GM19035 (cell line): ENCODE results near the gene SIPA1L3.

Experiments
- ATAC-seq: cut with Tn5 transposase; IDR thresholded peaks from one replicate; pipeline ENCODE4 v1.9.1; 2021; ENCODE audit not compliant: unreplicated experiment

The SIPA1L3 gene

DNA sequence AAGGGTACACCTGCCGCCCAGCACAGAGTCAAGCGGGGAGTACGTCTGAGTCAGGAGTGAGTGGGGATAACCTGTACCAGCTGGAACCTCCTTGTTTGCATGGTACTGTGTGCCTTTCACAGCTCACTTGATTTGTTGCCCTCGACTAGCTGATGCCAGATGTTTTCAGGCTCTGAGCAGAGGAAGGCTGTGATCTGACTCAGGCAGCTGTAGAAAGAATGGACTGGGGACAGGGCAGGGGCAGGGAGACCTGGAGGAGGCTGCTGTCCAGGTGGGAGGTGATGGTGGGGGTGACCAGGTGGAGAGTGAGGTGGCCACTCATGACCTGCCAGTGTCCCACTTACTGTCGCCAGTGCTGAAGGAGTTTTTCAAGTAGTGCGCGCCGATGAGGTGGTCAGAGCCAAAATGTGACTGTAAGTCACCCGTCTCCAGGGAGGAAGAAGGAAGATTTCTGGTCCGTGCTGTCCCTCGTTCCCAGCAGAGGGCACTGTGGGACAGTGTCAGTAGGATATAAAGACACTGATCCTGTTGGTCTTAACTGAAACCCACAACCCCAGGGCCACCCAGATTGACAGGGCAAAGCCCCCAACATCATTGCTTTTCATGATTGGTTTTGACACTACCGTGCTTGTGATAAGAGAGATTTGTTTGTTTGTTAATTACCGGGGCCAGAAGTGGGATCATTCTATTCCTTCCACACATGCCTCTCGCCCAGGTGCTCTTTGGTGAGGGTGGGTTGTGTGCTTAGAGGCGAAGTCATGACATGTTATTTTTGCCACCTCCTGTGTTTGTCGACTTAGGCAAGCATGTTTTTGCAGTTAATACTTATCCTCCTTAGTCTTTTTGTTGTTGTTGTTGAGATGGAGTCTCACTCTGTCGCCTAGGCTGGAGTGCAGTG is 188.7 kb downstream of the SIPA1L3 start:
- no peak for ATAC-seq

DNA sequence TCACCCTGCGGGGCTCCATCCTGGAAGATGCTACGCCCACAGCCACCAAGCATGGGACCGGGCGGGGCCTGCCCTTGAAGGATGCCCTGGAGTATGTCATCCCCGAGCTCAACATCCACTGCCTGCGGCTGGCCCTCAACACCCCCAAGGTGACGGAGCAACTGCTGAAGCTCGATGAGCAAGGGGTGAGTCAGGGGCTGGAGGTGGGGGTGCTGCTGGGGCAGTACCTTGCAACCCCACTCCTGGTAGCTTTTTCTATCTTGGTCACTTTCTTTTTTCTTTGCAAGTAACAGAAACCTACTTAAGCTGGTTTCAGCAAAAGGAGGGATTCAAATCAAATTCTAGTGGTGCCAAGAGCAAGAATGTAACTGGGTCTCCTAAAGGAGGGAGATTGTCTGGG is 193.0 kb downstream of the SIPA1L3 start:
- no peak for ATAC-seq

DNA sequence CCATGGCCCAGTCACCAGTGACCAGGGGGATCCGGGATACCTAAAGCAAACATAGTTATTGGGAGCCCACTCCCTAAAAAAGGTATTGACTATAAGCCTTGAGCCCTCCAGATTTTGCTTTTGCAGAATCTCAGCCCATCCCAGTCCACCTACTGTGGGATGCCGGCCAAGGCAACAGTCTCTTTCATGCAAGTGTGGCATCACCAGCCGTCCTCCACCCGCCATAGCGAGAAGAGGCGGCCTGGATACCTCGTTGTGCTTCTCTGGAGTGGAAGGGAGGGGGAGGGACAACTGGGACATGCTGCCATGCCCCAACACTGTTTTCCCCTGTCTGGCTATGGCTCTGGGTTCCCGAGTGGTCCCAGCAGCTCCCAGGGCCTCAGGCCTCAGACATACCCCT is 193.6 kb downstream of the SIPA1L3 start:
- no peak for ATAC-seq

DNA sequence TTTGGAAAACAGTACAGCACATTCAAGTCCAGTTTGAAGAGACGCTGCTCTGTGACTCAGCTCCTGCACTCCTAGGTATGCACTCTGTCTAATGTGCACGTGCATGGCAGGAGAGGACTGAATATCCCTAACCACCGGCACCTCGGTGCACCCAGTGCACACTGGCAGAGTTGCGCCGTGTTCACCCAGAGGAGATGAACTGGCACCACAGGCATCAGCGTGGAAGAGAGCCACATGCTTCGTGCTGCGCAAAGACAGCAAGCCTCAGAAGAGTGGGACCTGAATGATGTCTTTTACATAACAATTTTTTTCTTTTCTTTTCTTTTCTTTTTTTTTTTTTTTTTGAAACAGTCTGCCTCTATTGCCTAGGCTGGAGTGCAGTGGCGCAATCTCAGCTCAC is 194.7 kb downstream of the SIPA1L3 start:
- no peak for ATAC-seq

DNA sequence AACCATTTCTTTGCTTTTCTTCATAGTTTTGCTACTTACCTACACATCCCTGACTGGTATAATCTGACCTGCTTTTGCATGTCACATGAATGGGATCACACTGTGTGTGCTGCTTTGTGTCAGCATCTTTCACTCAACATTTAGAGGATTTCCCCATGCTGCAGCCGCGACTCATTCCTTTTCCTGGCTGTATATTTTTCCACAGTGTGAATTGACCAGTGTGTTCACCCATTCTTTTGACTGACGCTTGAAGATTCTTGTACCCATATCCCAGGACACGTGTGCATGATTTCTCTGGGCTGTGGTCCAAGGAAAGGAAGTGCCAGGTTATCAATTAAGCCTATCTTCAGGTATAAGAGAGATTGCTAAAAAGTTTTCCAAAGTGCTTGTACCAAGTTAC is 198.6 kb downstream of the SIPA1L3 start:
- ATAC-seq = no peak

DNA sequence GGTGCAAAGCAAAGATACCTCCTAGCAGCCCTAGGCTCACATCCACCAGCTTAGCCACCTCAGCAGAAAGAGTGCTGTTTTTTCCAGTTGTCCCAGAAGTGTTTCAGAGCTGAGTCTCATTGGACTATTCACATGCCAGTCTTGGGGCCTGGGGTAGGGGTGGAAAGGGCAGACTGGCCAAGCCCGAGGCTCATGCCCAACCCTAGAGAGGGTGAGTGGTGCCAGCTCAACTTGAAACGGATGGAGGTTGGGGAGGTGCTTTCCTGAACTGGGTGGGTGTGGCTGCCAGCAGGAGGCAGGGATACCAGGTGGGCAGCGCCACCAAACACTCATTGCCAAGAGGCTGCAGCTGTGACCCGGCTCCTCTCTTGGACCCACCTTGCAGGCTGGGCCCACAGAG is 200.1 kb downstream of the SIPA1L3 start:
- no peak for ATAC-seq

DNA sequence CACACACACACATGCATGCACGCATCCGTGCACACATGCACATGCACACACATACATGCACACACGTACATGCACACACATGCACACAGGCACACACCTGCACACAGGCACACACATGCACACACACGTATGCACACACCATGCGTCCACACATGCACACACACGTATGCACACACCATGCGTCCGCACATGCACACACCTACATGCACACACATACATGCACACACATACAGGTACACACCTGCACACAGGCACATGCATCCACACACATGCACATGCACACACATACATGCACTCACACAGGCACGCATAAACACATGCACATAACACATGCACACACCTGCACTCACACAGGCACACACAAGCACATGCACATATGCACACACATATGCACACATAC is 204.9 kb downstream of the SIPA1L3 start:
- no peak for ATAC-seq

DNA sequence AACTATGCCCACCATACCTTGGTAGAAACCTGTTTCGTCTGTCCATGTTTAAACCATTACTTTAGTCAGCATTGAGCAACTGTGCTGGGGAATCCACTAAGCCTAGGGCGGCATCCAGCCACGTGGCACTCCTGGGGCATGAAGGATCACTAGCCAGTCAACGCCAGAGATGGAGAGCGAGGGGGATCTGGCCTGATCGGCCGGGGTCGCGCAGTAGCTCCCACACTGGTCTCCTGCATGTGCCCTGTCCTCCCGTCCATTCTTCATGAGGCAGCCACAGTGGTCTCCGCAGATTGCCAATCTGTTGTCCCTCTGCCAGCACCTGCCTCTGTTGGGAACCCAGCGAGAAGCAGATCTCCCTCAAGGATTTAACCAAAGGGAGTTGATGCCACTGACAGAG is 207.6 kb downstream of the SIPA1L3 start:
- ATAC-seq = no peak

DNA sequence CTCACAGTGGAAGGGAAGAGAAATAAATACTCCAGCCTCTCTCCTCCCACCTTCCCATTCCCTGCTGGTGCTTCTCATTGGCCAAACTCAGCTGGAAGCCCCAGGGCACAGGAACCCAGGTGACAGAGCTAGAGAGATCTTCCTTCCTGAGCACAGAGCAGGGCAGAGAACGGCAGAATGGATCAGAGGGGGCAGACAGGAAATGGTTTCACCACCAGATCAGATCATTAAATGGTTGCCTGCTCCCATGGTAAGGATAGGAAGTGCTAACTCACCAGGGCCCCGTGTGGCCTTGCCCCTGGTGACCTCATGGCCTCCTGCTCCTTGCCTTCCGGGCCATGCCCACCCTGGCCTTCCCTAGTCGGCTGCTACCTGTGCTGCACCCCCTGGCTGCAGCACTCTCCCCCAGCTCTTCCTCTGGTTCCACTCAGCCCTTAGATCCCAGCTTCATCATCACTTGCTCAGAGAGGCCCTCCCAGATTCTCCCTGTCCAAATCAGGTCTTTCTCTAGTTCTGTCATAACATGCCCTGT is 208.3 kb downstream of the SIPA1L3 start:
- no peak for ATAC-seq

DNA sequence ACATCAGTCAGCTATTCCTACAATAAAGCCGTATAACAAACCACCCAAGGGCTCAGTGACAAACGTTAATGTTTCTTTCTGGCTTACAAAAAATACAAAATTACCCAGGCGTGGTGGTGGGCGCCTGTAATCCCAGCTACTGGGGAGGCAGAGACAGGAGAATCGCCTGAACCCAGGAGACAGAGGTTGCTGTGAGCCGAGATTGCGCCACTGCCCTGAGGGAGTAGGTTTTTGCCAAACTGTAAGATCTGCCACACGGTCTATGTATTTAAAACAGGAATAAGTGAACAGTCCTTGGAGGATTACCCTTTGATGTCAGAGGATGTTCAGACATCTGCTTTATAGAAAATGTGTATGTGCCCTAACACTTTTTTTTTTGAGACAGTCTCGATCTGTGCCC is 211.2 kb downstream of the SIPA1L3 start:
- no peak for ATAC-seq

DNA sequence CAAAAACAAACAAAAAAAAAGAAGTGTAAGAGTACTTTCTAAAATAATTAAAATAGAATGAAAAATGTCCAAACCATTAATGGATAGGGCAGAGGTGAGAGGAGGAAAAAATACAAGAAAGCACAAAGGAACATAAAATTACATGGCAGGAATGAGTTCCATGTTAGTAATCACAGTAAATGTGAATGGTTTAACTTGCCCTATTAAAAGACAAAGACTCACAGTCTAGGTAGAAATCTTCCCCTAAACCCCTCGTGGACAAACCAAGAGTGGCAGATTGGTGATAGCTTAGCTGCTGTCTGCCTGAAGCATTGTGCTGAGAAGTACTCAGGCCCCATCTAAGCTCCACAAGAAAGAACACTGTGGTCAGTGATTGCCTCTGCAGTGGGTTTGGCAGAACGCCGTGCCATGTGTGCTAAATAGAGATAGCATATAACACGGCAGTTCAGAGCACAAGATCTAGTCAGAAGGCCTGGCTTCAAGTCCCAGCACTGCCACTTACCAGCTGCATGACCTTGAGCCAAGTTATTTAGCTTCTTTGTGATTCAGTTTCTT is 213.5 kb downstream of the SIPA1L3 start:
- ATAC-seq = no peak

DNA sequence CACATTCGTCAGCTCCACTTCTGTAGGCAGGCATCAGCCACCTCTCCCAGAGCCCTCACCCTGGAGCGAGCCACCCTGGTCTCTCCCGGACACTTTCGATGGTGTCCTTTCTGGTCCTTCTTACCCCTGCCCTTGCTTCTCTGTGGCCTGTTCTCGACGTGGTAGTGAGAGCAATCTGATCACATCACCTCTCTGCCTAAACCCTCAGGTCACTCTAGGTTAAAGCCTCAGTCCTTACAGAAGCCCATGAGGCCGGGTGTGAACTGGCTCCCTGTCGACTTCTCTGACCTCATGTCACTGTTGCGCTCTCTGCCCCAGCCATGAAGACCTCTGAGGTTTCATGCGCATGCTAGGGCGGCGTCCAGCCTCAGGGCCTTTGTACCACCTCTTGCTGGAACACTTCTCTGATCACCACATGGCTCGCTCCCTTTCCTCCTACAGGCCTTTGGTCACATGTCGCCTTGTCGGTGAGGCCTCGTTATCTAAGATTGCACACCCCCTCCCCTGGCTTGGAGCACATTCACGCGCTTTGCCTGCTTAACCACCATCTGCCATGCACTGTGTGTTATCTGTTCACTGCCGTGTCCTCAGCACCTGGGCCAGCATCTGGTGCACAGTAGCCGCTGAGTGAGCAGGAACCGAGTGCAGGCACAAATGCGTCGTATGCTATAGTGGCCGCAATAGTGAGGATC is 215.5 kb downstream of the SIPA1L3 start:
- ATAC-seq = no peak

DNA sequence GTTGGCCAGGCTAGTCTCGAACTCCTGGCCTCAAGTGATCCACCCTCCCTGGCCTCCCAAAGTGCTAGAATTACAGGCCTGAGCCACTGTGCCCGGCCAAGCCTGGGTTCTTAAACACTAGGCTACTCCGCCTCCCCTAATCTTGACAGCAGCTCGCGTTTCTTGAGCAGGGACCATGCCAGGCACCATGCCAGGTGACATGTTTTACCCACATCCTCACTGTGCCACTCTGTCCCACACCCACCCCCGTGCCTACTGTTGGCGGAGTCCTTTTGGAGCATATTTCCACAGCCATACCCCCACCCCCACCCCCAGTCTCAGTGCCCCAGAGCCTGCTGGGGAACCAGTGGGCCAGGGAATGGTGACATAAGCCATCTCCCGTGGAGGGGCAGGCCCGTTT is 218.2 kb downstream of the SIPA1L3 start:
- ATAC-seq = no peak

DNA sequence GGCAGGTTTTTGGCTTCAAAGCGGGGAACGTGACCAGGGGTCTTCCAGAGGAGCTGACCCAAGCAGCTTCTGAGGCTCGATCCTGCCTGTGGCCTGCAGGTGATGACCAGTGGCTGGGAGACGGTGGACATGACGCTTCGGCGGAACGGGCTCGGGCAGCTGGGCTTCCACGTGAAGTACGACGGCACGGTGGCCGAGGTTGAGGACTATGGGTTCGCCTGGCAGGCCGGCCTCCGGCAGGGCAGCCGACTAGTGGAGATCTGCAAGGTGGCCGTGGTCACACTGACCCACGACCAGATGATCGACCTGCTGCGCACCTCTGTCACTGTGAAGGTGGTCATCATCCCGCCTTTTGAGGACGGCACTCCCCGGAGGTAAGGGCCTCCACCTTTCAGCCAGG is 223.4 kb downstream of the SIPA1L3 start:
- no peak for ATAC-seq

DNA sequence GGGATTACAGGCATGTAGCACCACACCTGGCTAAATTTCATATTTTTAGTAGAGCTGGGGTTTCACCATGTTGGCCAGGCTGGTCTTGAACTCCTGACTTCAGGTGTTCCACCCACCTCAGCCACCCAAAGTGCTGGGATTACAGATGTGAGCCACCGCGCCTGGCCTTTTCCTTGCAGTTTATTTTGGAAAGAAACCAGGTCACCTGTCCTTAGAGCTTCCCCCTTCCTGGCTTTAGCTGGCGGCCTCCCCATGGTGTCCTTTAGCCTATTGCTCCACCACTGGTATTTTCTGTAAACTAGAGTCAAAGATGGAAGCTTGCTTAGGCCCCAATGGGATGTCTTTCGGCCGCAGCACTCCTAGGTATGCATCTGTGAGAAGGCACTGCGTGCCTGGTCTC is 225.8 kb downstream of the SIPA1L3 start:
- ATAC-seq = no peak

DNA sequence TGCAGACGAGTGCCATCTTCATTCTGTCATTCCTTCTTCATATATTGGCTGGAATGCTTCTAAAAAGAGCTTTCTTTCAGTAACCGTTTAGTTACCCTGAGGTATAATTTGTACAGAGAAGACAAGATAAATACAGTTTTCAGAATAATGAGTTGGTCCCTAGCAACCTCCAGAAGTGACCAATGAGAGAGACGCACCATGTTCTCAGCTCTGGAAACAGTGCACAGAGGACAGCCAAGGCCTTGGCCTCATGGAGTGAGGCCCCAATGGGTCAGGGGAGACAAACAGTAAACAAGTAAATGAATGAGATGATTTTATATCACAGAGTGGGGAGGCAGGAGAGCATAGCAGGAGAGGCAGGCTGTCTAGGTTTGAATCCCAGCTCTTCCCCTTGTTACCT is 226.3 kb downstream of the SIPA1L3 start:
- ATAC-seq = no peak

DNA sequence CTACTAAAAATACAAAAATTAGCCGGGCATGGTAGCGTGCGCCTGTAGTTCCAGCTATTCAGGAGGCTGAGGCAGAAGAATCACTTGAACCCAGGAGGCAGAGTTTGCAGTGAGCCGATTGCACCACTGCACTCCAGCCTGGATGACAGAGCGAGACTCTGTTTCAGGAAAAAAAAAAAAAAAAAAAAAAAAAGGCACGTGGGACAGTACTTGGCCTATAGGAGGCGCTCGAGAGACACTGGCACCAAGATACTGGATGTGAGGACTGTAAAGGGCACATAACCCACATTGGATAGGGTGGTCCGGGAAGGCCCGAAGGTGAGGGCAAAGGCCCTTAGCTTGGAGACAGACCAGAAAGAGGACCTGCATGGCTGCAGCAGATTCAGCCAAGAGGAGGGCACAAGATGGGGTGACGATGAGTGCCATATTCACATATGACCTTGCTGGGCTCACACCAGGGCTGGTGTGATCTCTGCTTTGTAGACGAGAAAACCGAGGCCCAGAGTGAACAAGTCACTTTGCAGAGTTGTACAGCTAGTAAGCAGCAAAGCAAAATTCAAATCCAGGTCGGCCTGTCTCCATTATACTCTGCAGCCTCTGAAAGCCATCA is 227.6 kb downstream of the SIPA1L3 start:
- no peak for ATAC-seq

DNA sequence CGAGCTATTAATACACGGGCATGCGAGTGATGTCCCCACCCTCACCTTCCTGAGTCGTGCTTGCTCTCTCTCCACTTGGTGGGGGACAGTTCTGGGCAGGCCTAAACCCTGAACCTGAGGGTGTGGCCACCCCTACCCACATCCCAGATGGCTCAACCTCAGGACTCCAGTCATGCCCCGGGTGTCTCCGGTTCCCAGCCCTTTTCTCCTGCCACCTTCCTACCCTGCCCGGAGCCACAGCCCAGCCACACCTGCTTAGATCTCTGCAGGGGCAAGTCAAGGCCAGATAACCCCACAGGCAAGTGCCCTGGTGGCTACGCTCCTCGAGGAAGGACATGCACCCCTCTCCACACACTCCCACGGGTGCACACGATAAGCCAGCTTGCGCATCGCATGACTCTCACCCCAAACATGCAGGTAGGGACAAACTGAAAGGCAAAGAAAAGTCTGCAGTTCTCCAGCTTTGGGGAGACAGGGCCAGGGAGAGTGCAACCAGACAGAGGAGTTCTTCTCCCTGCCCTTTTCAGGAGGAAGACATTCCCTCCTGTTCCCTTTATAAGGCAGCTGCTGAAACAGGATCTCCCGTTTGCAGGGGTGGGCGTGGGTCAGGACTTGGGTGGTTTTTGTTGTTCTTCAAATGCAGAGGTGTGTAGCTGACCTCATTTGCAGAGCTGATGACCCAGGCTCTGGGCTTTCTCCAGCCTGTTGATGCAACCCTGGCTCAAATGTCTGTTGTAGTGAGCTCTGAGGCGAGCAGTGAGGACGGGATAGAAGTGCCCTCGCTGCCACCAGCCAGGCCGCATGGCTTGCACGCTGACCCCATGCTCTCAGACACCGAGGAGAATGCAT is 228.4 kb downstream of the SIPA1L3 start:
- ATAC-seq = no peak

DNA sequence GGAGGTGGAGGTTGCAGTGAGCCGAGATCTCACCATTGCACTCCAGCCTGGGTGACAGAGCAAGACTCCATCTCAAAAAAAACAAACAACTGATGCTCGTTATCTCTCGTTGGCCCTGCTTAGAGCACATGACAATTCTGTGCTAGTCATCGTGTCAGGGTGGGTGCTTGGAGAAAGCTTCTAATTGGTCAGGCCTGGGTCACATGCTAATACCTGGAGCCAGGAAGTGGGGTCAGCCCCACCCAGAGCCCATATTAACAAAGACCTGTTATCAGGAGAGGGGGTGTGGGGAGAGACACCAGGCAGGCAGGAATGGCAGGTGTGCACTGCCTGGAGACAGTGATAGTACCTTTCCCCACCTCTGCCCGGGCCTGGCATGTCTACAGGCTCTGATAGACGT is 232.1 kb downstream of the SIPA1L3 start:
- no peak for ATAC-seq

DNA sequence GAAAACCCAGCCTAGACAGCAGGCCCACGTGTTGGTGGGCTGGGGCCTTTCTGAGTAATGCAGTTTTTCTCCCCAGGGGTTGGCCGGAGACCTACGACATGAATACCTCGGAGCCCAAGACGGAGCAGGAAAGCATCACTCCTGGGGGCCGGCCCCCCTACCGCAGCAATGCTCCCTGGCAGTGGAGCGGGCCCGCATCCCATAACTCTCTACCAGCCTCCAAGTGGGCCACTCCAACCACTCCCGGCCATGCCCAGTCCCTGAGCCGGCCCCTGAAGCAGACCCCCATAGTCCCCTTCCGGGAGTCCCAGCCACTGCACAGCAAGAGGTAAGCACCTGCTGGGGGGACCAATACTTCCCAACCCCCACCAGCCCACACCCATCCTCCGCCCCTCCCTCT is 234.1 kb downstream of the SIPA1L3 start:
- no peak for ATAC-seq
